ENCODE data around the gene MCOLN2. TPM values are rescaled to one million over a fixed set of nuclear protein-coding genes. Genes with fewer than 3 reads are reported as not detected.

Gene MCOLN2
- total and polyA plus RNA-seq, 2 of the 8 experiments (the other 6 are each of a cell fraction or from before 2014, with no cell fraction given), result 1.7 to 6.1 TPM

DNA sequence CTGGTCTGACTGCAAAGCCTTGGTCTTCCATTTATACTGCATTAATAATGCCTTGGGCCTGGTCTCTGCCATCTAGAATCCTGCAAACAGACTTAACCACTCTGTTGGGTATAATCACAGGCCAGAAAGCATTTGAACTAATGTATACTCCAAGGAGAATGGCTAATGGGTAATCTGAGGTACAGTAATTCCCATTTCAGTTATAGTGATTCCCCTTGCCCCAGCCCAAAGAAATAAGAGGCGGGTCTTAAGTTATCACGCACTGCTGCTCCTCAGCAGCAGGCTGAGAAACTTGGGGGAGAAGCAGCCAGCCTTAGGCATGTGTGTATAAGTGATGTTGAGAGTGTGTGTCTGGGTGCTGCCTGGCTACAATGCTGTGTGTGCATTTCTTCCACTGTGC, 106.3 kb downstream of the MCOLN2 start (continued):
- TF ChIP-seq CEBPB (IDR thresholded peaks at IDR 0.05; ENCODE audit: low read depth, low read length) (no peak), ASH2L (IDR thresholded peaks at IDR 0.05; ENCODE audit: low read length) (no peak), CTBP2 (IDR thresholded peaks at IDR 0.05; ENCODE audit: borderline replicate concordance, insufficient read depth, insufficient read length, low read length) (no peak)
- TF ChIP-seq, protein P1, sequence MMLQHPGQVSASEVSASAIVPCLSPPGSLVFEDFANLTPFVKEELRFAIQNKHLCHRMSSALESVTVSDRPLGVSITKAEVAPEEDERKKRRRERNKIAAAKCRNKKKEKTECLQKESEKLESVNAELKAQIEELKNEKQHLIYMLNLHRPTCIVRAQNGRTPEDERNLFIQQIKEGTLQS (IDR thresholded peaks at IDR 0.05; ENCODE audit: insufficient read depth, low read depth, low read length), result no peak

All from H1 (cell line).